Stimulated activated CD4-positive, alpha-beta T cell treated with anti-CD3 and anti-CD28 coated beads, TNF-alpha, amount 100 ng/mL, for 4 hours (primary cell): ENCODE measurements around the gene MINDY4.

Experiments used
- DNase-seq, 3 experiments: peaks; one replicate each; pipeline ENCODE4 v3.0.0-alpha.2; 2020; ENCODE audit warnings: low read depth in 3 of 3

Gene MINDY4

GRCh38 chr7:30900803-30901362, 129.7 kb downstream of the MINDY4 start:
- no peak for DNase-seq

GRCh38 chr7:30901856-30902255, 130.6 kb downstream of the MINDY4 start:
- no peak for DNase-seq

DNA sequence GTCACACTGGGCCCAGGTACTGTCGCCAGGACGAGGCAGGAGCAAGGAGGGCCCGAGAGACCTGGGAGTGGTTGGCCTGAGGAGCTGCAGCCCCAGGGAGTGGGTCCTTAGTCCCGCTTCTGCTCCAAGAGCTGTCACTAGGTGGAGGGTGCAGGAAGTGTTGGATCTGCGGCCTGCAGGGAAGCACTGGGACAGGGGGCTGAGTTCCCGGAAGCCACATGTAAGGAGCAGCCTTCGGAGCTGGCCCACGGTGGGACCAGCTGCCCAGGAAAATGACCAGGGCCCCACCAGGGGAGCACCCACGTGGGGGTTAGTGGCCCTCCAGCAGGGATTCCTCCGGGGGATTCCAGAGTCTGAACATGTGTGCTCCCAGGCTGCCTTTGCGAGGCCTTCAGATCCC, 131.2 kb downstream of the MINDY4 start:
- no peak for DNase-seq

- no peak for DNase-seq
These were observed 131.9 kb downstream of the MINDY4 start for GRCh38 chr7:30903146-30903545.

GRCh38 chr7:30904561-30904960, 133.3 kb downstream of the MINDY4 start:
- DNase-seq, result no peak

- DNase-seq, result no peak
These were observed 134.1 kb downstream of the MINDY4 start for GRCh38 chr7:30905078-30906012.

DNA sequence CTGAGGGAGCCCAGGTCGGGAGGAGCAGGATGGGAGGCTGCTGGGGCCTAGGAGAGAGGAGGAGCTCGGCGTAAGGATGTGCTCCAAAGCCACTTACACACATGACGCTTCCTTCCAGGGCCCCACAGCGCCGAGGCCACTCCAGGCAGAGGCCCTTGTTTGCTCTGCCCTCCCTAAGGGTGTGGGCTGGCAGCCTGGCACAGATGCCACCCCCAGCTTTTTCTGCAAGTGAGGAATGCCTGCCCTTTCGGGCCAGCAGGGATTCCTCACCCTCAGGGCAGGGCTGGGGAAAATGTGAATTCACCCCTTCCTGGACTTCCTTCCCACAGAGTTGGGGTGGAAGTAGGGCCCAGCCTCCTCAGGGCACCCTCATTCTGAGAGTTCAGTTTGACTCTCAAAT, 134.8 kb downstream of the MINDY4 start:
- DNase-seq, result no peak

GRCh38 chr7:30906515-30907240, 135.5 kb downstream of the MINDY4 start:
- no peak for DNase-seq

DNA sequence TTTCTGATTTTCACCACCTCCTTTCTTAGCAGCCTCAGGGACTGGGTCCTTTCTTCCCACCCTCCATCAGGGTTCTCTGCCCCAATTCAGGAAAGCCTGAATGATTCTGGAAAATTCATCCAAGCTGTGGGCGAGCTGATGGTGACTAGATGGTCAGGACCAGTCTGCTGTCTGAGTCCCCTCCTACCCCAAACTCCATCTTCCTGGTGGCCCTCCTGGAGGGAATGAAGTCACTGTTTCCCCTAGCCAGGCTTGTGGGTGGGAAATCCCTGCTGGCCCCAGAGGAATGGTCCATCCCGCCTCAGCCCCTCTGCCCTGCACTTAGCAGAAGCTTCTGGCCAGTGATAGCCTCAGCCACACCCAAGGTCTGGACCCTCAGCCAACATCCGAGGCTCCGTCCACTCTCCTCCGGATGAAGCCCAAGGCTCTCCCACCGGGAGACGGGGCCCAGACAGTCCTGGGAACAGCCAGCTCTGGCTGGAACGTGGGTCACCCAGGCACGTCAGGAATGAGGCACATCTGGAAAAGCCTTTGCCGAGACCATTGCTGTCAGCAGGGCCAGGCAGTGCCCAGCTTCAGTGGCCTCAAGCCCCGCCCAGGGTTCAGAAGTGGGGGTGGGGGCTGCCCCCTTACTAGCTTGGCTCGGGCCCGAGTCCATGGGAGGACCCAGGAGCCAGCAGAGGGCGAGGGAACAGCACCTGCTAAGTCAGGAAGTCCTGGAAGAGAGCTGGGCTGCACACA, 136.5 kb downstream of the MINDY4 start:
- DNase-seq, result no peak

GRCh38 chr7:30908681-30909080, 137.5 kb downstream of the MINDY4 start:
- no peak for DNase-seq

- no peak for DNase-seq
These were observed 138.2 kb downstream of the MINDY4 start for GRCh38 chr7:30909431-30909830.

DNA sequence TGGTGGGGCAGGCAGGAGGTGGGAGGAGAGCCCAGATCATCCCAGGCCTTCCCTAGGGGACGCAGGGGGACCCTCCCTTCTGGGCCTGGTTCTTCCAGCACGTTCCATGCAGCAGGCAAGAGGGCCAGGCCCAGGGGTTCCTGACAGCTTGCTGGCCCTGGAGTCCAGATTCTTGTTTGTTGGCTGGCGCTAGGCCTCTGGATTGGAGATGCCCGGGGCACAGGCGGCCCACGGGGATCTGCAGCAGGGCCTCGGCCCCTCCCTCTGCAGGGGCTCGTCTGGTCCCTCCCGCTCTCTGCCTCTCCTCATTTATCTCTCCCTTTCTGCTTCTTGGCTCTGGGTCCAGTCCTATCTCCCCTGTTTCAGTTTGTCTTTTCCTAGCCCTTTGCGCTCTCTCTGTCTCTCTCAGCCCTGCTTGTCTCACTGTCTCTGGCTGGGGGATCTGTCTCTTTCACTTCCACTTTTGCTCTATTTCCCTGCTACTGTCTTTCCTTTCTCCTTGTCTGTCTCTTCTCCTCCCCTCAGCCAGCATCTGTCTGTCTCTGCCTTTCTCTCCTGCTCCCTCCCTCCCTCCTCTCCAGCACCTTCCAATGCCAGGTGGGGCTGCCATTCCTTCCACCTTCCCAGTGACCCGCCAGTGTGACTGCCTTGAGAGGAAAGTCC, 139.3 kb downstream of the MINDY4 start:
- no peak for DNase-seq

DNA sequence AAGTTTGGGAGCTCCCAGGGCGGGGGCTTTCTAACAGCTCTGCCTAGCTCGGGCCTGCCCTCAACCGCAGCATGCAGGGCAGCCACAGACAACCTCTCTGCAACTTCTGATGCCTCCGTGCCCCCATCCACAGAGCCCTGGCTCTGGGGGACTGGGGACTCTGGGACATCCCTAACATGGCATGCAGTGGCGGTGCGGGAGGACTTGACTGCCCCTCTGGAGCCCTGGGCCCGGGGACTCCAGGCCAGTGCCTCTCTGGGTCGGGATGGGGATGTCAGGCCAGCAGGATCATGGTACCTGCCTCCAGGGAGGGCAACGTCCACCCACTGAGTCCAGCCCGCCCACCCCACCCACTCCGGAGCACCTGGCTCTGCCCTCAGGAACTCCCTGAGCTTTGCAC, 139.9 kb downstream of the MINDY4 start:
- DNase-seq, result no peak

- DNase-seq, result no peak
These were observed 140.3 kb downstream of the MINDY4 start, which contains the start of gene AQP1 for GRCh38 chr7:30911561-30911969. TSS of gene AQP1 (plus strand) at chr7:30911853. CDS start at chr7:30911910, 57 bp downstream.

DNA sequence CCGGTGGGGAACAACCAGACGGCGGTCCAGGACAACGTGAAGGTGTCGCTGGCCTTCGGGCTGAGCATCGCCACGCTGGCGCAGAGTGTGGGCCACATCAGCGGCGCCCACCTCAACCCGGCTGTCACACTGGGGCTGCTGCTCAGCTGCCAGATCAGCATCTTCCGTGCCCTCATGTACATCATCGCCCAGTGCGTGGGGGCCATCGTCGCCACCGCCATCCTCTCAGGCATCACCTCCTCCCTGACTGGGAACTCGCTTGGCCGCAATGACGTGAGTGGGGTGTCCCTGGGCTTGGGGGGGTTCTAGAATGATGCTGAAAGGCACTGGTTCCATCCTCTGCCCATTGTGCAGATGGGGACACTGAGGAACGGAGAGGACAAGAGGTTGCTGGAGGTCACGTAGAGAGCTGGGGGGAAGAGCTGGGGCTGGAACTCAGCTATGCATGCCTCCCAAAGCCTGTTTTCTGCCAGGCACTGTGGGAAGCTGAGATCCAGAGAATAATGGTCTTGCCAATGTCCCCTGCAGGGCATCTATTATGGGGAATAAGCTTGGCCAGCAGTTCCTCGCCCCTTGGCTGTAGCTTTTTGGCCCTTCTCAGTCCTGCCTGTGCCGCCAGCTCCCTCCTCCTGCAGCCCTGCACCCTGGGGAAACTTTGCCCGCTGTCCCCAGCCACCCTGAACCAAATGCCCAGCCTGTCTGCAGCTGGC, 141.0 kb downstream of the MINDY4 start:
- no peak for DNase-seq

DNA sequence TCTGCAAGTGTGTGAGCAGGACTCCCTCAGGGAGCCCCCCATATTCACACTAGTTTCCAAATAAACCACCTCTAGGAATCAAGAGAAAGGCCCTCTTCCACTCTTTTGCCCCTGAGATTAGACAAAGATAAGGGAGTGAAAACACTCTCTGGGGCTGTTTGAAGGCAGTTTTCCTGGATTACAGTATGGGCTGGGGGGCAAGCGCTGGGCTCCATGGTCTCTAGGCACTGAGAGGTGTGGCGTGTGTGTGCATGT, 141.4 kb downstream of the MINDY4 start:
- DNase-seq, result no peak

DNA sequence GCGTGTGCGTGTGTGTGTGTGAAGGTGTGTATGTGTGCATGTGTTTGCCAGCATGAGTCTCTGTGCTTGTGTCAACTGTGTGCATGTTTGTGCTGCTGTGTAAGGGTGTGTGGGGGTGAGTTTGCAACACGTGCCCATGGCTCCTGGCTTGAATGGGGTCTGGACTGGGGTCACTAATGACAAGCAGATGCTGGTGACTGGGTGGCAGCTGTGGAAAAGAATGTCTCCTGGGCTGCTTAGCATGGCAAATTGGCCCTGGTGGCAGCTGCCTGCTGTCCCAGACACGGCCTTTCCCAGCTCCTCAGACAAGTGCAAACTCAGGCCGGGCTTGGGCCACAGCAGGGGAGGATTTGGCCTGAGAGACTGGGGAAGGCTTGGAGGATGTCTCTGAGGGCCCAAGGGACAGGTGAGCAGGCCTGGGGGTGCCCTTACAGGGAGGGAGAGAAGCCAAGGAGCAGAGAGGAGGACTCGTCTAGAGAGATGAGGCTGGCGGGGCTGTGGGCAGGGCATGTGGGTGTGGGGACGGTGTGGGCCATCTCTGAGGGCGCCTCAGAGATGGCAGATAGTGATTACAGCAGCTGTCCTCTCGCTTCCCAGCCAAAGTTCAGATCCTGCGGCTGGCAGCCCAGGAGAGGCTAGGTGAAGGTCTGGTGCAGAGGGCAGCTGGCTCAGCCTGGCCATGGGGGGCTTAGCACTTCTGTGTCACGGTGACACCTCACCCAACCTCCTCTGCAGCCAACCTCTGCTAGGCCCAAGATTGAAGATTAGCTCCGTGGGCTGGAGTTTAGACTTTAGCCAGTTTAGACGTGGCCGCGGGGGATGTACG, 142.0 kb downstream of the MINDY4 start:
- DNase-seq, result no peak

- DNase-seq, result no peak
These were observed 142.8 kb downstream of the MINDY4 start for GRCh38 chr7:30913821-30914515.

DNA sequence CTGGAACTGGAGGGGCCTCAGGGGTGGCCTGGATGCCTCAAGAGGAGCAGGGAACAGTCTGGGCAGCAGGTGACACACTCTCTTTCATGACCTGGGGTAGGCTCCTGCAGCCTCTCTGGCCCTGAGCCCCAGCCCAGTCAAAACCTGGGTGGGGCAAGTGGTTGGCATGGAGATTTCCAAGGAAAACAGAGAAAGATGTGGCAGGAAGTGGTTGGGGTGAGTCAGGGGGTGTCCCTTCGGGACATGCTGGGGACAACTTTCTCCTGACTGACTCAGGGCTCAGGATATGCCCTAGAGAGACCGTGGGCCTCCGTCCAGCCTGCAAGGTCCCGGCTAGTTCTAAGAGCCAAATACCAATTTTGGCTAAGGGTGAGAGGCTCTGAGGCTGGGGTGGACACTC, 143.4 kb downstream of the MINDY4 start:
- DNase-seq, result no peak
